WTC11 (cell line): ENCODE data around the gene NFATC2.

ENCODE experiments used
- CREM ChIP-seq: sonication (generic); formaldehyde crosslinking; IDR thresholded peaks from 2 replicates; pipeline ENCODE4 v1.8.1; 2022; ENCODE audit warnings: mild to moderate bottlenecking, missing genetic modification reagents, moderate library complexity
- CTCF ChIP-seq: fragments of 200-600 bp; IDR thresholded peaks from 2 replicates; pipeline ENCODE4 v1.8.0; 2022; ENCODE audit warnings: antibody characterized with exemption
- GABPB1 ChIP-seq: sonication (generic); formaldehyde crosslinking; IDR thresholded peaks from 2 replicates; pipeline ENCODE4 v1.8.1; 2023; ENCODE audit warnings: mild to moderate bottlenecking, missing genetic modification reagents
- JAZF1 ChIP-seq: fragments of 250-450 bp; sonication (Bioruptor Pico); IDR thresholded peaks from 2 replicates; pipeline ENCODE4 v1.9.0; 2021; ENCODE audit warnings: moderate library complexity, mild to moderate bottlenecking, inconsistent platforms
- MAX ChIP-seq: sonication (generic); formaldehyde crosslinking; IDR thresholded peaks from 2 replicates; pipeline ENCODE4 v1.8.0; 2022; ENCODE audit warnings: mild to moderate bottlenecking, missing genetic modification reagents

- no peak for TF ChIP-seq CREM (CRISPR knock-in tag)
- TF ChIP-seq CTCF = no peak
- no peak for TF ChIP-seq GABPB1
- no peak for TF ChIP-seq JAZF1
- TF ChIP-seq MAX = no peak
Measured at GRCh38 chr20:51401496-51401895, 141.0 kb downstream of the NFATC2 start.
